SK-N-SH (cell line): ENCODE results near the gene COL8A1. TPM values are rescaled to one million over a fixed set of nuclear protein-coding genes. Genes with fewer than 3 reads are reported as not detected.

Experiments used
- CTCF ChIA-PET: fragments of 300-600, 350-600 bp; formaldehyde crosslinking; extraction: SDS; loops from one replicate; lab custom pipeline; 2021; lab: Yijun Ruan, JAX
- POLR2A ChIA-PET: fragments of 350-600 bp; sonication (Branson Sonifier 250); formaldehyde crosslinking; extraction: SDS; loops from one replicate; lab custom pipeline; 2020; ENCODE audit warnings: antibody characterized with exemption, inconsistent platforms; lab: Yijun Ruan, JAX
- DNase-seq: peaks from one replicate; pipeline ENCODE4 v3.0.0; 2012
- H2AFZ ChIP-seq: fragments of 200-600 bp; sonication (generic); 2 replicates; pipeline ENCODE4 v1.8.1; 2016; ENCODE audit warnings: antibody characterized with exemption, mild to moderate bottlenecking, low read depth
- H3F3A ChIP-seq: fragments of 200-600 bp; sonication (generic); replicated peaks from 2 replicates; pipeline ENCODE3; 2016; ENCODE audit warnings: antibody characterized with exemption, mild to moderate bottlenecking; ENCODE audit not compliant: insufficient read depth
- H3K27ac ChIP-seq, 2 experiments: fragments of 200-500 bp in 1 of 2; fragments of 200-600 bp in 1 of 2; sonication (Bioruptor generic) in 1 of 2; sonication (generic), shearing (Covaris generic) in 1 of 2; 2 replicates each; pipeline versions ENCODE4 v1.5.1 to v1.6.1; 2014 to 2016; ENCODE audit warnings: low read depth in 2 of 2, inconsistent platforms in 1 of 2, low read length in 1 of 2, mild to moderate bottlenecking in 1 of 2, mixed read lengths in 1 of 2
- H3K27me3 ChIP-seq: fragments of 200-600 bp; sonication (generic), shearing (Covaris generic); 2 replicates; pipeline ENCODE4 v1.6.1; 2016; ENCODE audit warnings: mixed run types; ENCODE audit not compliant: insufficient read depth
- H3K36me3 ChIP-seq, 2 experiments: fragments of 200-500 bp in 1 of 2; fragments of 200-600 bp in 1 of 2; sonication (Bioruptor generic) in 1 of 2; sonication (generic) in 1 of 2; replicated peaks in 1 of 2; 2 replicates each; pipeline versions ENCODE3 to v1.5.1; 2014 to 2016; ENCODE audit warnings: low read length in 1 of 2, mild to moderate bottlenecking in 1 of 2; ENCODE audit not compliant: insufficient read depth in 2 of 2, control insufficient read depth in 1 of 2
- H3K4me1 ChIP-seq, 2 experiments: fragments of 200-500 bp in 1 of 2; fragments of 200-600 bp in 1 of 2; sonication (Bioruptor generic) in 1 of 2; sonication (generic), shearing (Covaris generic) in 1 of 2; 2 replicates each; pipeline versions ENCODE4 v1.5.1 to v1.6.1; 2014 to 2016; ENCODE audit warnings: low read depth in 1 of 2, low read length in 1 of 2, mixed run types in 1 of 2; ENCODE audit not compliant: insufficient read depth in 2 of 2, control insufficient read depth in 1 of 2
- H3K4me2 ChIP-seq: fragments of 200-600 bp; sonication (generic), shearing (Covaris generic); 2 replicates; pipeline ENCODE4 v1.6.1; 2017; ENCODE audit warnings: mixed run types
- H3K4me3 ChIP-seq, 2 experiments: fragments of 200-500 bp in 1 of 2; fragments of 200-600 bp in 1 of 2; sonication (Bioruptor generic) in 1 of 2; sonication (generic), shearing (Covaris generic) in 1 of 2; 2 replicates each; pipeline versions ENCODE4 v1.5.1 to v1.8.1; 2014 to 2016; ENCODE audit warnings: low read depth in 2 of 2, inconsistent platforms in 1 of 2, low read length in 1 of 2, mild to moderate bottlenecking in 1 of 2, mixed read lengths in 1 of 2, moderate library complexity in 1 of 2
- H3K79me2 ChIP-seq: fragments of 200-600 bp; sonication (generic); 2 replicates; pipeline ENCODE4 v1.8.1; 2017; ENCODE audit warnings: mild to moderate bottlenecking; ENCODE audit not compliant: insufficient read depth
- H3K9ac ChIP-seq: fragments of 200-600 bp; sonication (generic); 2 replicates; pipeline ENCODE4 v1.6.1; 2017; ENCODE audit warnings: mixed run types
- H3K9me2 ChIP-seq: fragments of 200-600 bp; sonication (generic); 2 replicates; pipeline ENCODE4 v1.6.1; 2017; ENCODE audit warnings: mixed run types
- H3K9me3 ChIP-seq: fragments of 200-600 bp; sonication (generic); 2 replicates; pipeline ENCODE4 v1.6.1; 2017; ENCODE audit warnings: mixed run types, mild to moderate bottlenecking, moderate library complexity
- H4K20me1 ChIP-seq: fragments of 200-600 bp; sonication (generic); 2 replicates; pipeline ENCODE4 v1.6.1; 2017; ENCODE audit warnings: mild to moderate bottlenecking, mixed run types; ENCODE audit not compliant: insufficient read depth
- CHD2 ChIP-seq: fragments of 150-350 bp; IDR thresholded peaks from 2 replicates; pipeline ENCODE4 v1.6.1; 2018; ENCODE audit warnings: low read length; ENCODE audit not compliant: partially characterized antibody
- ELF1 ChIP-seq: IDR thresholded peaks from 2 replicates; pipeline ENCODE4 v1.4.0; 2012
- EP300 ChIP-seq, 2 experiments: IDR thresholded peaks; 2 replicates each; pipeline versions ENCODE4 v1.4.0 to v1.6.1; 2012; ENCODE audit warnings: borderline replicate concordance in 1 of 2, low read depth in 1 of 2, low read length in 1 of 2
- EZH2phosphoT487 ChIP-seq: fragments of 200-600 bp; sonication (generic); IDR thresholded peaks from 2 replicates; pipeline ENCODE4 v1.6.1; 2017; ENCODE audit warnings: low read depth, mixed run types, mild to moderate bottlenecking, antibody characterized with exemption, moderate library complexity, borderline replicate concordance
- FOSL2 ChIP-seq: IDR thresholded peaks from 2 replicates; pipeline ENCODE4 v1.4.0; 2012; ENCODE audit warnings: low read depth, mild to moderate bottlenecking, moderate library complexity, borderline replicate concordance
- GATA2 ChIP-seq: sonication (generic); formaldehyde crosslinking; IDR thresholded peaks from 2 replicates; pipeline ENCODE4 v1.5.0; 2020; ENCODE audit warnings: mild to moderate bottlenecking, missing genetic modification reagents
- NFIC ChIP-seq: IDR thresholded peaks from 2 replicates; pipeline ENCODE4 v1.4.0; 2012; ENCODE audit warnings: borderline replicate concordance
- RFX5 ChIP-seq: IDR thresholded peaks from 2 replicates; pipeline ENCODE4 v1.6.1; 2012; ENCODE audit warnings: mild to moderate bottlenecking, improper control_type of control experiment, low read length
- SMC3 ChIP-seq: IDR thresholded peaks from 2 replicates; pipeline ENCODE4 v1.6.1; 2012; ENCODE audit warnings: low read depth, low read length, improper control_type of control experiment
- TCF12 ChIP-seq: IDR thresholded peaks from 2 replicates; pipeline ENCODE4 v1.4.0; 2012
- TEAD4 ChIP-seq: IDR thresholded peaks from 2 replicates; pipeline ENCODE4 v1.4.0; 2012; ENCODE audit warnings: mild to moderate bottlenecking, borderline replicate concordance; ENCODE audit not compliant: insufficient read depth
- YY1 ChIP-seq: IDR thresholded peaks from 2 replicates; pipeline ENCODE4 v1.4.0; 2012; ENCODE audit warnings: low read depth, mild to moderate bottlenecking
- WGBS: methylation state at CpG from one replicate; pipeline ENCODE4 v1.1.6; 2017; ENCODE audit warnings: low lambda C conversion rate; 5-methylcytosine and 5-hydroxymethylcytosine counted together
- polyA plus RNA-seq, 3 experiments: library from polyadenylated mRNA; depleted of rRNA; stranded (reverse); fragments of >200 nt; gene quantifications; 2 replicates each; pipeline ENCODE4 v1.2.3, GENCODE V29; 2012
- TF ChIP-seq, protein P1 (sequence below): IDR thresholded peaks from 2 replicates; pipeline ENCODE4 v1.4.0; 2012; ENCODE audit warnings: low read depth, borderline replicate concordance
- TF ChIP-seq, protein P2 (sequence below): IDR thresholded peaks from 2 replicates; pipeline ENCODE4 v1.6.1; 2012; ENCODE audit warnings: mild to moderate bottlenecking, low read depth, low read length, moderate library complexity
- TF ChIP-seq, protein P3 (sequence below): fragments of 200-600 bp; sonication (generic); IDR thresholded peaks from 2 replicates; pipeline ENCODE4 v1.6.1; 2017; ENCODE audit warnings: antibody characterized with exemption, mild to moderate bottlenecking, moderate library complexity
- TF ChIP-seq, protein P4 (sequence below): IDR thresholded peaks from 2 replicates; pipeline ENCODE4 v1.4.0; 2012; ENCODE audit warnings: low read depth

Gene COL8A1
- polyA plus RNA-seq, 1 of the 3 experiments (the other 2 are of a cell fraction), result 4.0 TPM

DNA sequence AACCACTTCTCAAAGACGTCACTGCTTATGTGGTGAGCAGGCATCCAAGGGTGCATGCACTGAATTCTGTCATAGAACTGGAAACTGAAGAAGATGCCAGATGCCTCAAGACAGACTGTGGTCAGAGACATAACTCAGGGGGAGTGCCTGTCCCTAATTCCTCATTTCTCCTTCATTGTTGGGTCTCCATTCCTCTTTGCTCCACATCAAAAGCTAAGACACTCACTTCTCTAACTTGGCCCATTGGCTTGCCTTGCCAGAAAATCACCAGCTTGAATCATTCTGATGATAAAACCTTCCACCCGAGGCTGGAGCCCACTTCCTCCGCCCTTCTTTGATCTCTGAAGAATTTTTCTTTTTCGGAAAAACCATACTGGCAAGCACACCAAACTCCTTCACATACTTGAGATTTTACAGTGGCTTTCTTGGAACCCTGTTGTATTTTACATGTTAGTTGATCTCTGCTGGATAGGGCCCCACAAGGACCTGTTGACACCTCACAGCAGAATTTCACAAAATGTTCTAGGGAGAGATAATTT, 69.9 kb downstream of the COL8A1 start:
- H3K27me3 ChIP-seq, result no peaks in the 10 kb centered on the region; the same call in 1 of the 2 replicates
- ChIA-PET CTCF (no interaction called here), POLR2A (no interaction called here)
- H3K27ac ChIP-seq, result no peak overlapping the region
- H3F3A ChIP-seq, result no peaks in the 10 kb centered on the region
- no peak overlapping the region for H2AFZ ChIP-seq
- no peak overlapping the region for H3K9ac ChIP-seq
- no peaks in the 10 kb centered on the region for H4K20me1 ChIP-seq
- TF ChIP-seq YY1 (no peak), RFX5 (no peak), TEAD4 (no peak), TCF12 (no peak)
- TF ChIP-seq, protein P1, sequence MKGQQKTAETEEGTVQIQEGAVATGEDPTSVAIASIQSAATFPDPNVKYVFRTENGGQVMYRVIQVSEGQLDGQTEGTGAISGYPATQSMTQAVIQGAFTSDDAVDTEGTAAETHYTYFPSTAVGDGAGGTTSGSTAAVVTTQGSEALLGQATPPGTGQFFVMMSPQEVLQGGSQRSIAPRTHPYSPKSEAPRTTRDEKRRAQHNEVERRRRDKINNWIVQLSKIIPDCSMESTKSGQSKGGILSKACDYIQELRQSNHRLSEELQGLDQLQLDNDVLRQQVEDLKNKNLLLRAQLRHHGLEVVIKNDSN, result no peak
- TF ChIP-seq, protein P2, sequence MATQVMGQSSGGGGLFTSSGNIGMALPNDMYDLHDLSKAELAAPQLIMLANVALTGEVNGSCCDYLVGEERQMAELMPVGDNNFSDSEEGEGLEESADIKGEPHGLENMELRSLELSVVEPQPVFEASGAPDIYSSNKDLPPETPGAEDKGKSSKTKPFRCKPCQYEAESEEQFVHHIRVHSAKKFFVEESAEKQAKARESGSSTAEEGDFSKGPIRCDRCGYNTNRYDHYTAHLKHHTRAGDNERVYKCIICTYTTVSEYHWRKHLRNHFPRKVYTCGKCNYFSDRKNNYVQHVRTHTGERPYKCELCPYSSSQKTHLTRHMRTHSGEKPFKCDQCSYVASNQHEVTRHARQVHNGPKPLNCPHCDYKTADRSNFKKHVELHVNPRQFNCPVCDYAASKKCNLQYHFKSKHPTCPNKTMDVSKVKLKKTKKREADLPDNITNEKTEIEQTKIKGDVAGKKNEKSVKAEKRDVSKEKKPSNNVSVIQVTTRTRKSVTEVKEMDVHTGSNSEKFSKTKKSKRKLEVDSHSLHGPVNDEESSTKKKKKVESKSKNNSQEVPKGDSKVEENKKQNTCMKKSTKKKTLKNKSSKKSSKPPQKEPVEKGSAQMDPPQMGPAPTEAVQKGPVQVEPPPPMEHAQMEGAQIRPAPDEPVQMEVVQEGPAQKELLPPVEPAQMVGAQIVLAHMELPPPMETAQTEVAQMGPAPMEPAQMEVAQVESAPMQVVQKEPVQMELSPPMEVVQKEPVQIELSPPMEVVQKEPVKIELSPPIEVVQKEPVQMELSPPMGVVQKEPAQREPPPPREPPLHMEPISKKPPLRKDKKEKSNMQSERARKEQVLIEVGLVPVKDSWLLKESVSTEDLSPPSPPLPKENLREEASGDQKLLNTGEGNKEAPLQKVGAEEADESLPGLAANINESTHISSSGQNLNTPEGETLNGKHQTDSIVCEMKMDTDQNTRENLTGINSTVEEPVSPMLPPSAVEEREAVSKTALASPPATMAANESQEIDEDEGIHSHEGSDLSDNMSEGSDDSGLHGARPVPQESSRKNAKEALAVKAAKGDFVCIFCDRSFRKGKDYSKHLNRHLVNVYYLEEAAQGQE, result no peak
- DNase-seq, result no peak
- WGBS, result 21% methylated on average over 4 of the region's 4 CpGs
- H3K36me3 ChIP-seq, result no peaks in the 10 kb centered on the region
- no peaks in the 10 kb centered on the region for H3K9me3 ChIP-seq
- H3K79me2 ChIP-seq, result no peaks in the 10 kb centered on the region
- H3K9me2 ChIP-seq, result no peaks in the 10 kb centered on the region
- H3K4me2 ChIP-seq, result no peak overlapping the region
- no peaks in the 10 kb centered on the region for H3K4me1 ChIP-seq
- no peak overlapping the region for H3K4me3 ChIP-seq

DNA sequence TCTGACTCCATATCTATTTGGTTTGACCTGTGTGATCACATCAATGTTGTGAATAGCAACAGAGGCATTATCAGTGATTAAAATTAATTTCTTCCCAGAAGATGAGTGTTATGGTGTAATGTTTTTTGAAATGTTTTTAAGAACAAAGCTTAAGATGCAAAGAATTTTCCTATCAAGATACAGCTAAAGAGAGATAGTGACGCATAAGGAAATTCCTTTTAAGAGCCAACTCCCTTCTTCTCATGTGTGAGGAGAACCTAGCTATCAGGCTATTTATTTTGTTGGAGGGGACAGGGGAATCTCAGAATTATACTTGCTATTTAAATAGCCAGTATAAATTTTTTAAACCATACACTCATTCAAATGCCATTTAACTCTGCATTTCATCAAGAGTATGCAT, 71.3 kb downstream of the COL8A1 start:
- H3K27ac ChIP-seq, result no peak overlapping the region
- H3F3A ChIP-seq, result no peaks in the 10 kb centered on the region
- no peak overlapping the region for H2AFZ ChIP-seq
- no peaks in the 10 kb centered on the region for H4K20me1 ChIP-seq
- no peaks in the 10 kb centered on the region for H3K4me1 ChIP-seq
- no peak overlapping the region for H3K9ac ChIP-seq
- no peaks in the 10 kb centered on the region for H3K9me3 ChIP-seq
- POLR2A ChIA-PET, result no interaction called here
- no peak for DNase-seq
- CTCF ChIA-PET, result interaction anchor here (0.6 kb wide), 1 partner anchor 646 kb away, joined by 3 read pairs; no protein-coding TSS in a partner anchor
- no peaks in the 10 kb centered on the region for H3K36me3 ChIP-seq
- H3K4me2 ChIP-seq, result no peak overlapping the region
- 89% methylated on average over 1 of the region's 1 CpG for WGBS
- no peaks in the 10 kb centered on the region for H3K79me2 ChIP-seq
- no peak for TF ChIP-seq EZH2phosphoT487
- TF ChIP-seq CHD2, result no peak
- TF ChIP-seq, protein P3, sequence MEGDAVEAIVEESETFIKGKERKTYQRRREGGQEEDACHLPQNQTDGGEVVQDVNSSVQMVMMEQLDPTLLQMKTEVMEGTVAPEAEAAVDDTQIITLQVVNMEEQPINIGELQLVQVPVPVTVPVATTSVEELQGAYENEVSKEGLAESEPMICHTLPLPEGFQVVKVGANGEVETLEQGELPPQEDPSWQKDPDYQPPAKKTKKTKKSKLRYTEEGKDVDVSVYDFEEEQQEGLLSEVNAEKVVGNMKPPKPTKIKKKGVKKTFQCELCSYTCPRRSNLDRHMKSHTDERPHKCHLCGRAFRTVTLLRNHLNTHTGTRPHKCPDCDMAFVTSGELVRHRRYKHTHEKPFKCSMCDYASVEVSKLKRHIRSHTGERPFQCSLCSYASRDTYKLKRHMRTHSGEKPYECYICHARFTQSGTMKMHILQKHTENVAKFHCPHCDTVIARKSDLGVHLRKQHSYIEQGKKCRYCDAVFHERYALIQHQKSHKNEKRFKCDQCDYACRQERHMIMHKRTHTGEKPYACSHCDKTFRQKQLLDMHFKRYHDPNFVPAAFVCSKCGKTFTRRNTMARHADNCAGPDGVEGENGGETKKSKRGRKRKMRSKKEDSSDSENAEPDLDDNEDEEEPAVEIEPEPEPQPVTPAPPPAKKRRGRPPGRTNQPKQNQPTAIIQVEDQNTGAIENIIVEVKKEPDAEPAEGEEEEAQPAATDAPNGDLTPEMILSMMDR, result no peak
- TF ChIP-seq, protein P4, sequence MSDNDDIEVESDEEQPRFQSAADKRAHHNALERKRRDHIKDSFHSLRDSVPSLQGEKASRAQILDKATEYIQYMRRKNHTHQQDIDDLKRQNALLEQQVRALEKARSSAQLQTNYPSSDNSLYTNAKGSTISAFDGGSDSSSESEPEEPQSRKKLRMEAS, result no peak
- TF ChIP-seq NFIC, result no peak
- no peak for TF ChIP-seq GATA2 (CRISPR knock-in tag)
- no peak for TF ChIP-seq SMC3
- TF ChIP-seq ELF1, result no peak
- TF ChIP-seq FOSL2, result no peak
- TF ChIP-seq EP300 (IDR thresholded peaks at IDR 0.05; ENCODE audit: borderline replicate concordance in 1 of 2, low read depth in 1 of 2, low read length in 1 of 2), result no peak
- no peak overlapping the region for H3K4me3 ChIP-seq
- H3K9me2 ChIP-seq, result no peaks in the 10 kb centered on the region
- no peaks in the 10 kb centered on the region; the same call in 1 of the 2 replicates for H3K27me3 ChIP-seq
